ENCODE measurements around the gene MXI1. TPM values are rescaled to one million over a fixed set of nuclear protein-coding genes. Genes with fewer than 3 reads are reported as not detected.

The MXI1 gene
- total and polyA plus RNA-seq, 2 donors (not counting 1 experiment from before 2014, with no cell fraction given): 12.0 to 32.4 TPM

DNA sequence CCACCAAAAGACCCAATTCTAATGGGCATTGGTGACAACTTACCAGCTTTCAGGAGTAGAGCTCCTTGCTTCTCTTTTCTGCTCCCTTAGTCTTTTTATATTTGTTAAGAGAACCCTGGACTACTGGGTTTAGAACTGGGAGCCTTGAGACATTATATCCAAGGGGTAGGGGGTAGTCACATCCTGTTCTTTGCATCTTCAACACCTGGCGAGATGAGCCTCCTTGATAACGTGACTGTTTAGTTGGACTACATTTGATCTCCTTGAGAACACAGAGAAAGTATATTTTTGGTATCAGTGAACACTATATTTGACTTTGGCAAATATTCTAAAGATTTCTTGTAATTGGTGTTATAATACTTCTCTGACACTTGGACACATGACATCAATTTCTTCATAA, 106.3 kb downstream of the MXI1 start:
- TF ChIP-seq EZH2 (IDR thresholded peaks at IDR 0.05; ENCODE audit: borderline replicate concordance, insufficient read depth, low read depth, low read length, poor library complexity, severe bottlenecking): no peak
- TF ChIP-seq, protein P1, sequence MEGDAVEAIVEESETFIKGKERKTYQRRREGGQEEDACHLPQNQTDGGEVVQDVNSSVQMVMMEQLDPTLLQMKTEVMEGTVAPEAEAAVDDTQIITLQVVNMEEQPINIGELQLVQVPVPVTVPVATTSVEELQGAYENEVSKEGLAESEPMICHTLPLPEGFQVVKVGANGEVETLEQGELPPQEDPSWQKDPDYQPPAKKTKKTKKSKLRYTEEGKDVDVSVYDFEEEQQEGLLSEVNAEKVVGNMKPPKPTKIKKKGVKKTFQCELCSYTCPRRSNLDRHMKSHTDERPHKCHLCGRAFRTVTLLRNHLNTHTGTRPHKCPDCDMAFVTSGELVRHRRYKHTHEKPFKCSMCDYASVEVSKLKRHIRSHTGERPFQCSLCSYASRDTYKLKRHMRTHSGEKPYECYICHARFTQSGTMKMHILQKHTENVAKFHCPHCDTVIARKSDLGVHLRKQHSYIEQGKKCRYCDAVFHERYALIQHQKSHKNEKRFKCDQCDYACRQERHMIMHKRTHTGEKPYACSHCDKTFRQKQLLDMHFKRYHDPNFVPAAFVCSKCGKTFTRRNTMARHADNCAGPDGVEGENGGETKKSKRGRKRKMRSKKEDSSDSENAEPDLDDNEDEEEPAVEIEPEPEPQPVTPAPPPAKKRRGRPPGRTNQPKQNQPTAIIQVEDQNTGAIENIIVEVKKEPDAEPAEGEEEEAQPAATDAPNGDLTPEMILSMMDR (IDR thresholded peaks at IDR 0.05): no peak
- Histone ChIP-seq H3K4me1 (ENCODE audit: control insufficient read depth in 2 of 2, insufficient read depth in 2 of 2, low read length in 2 of 2) (peaks cover 3% of the 10 kb centered on the region in 2 donors), H3K36me3 (replicated peaks in 1 of 2; ENCODE audit: control extremely low read depth in 1 of 2, control insufficient read depth in 1 of 2, extremely low read depth in 1 of 2, insufficient read depth in 2 of 2, low read length in 1 of 2) (no peaks in the 10 kb centered on the region), H3K79me2 (ENCODE audit: control insufficient read depth, insufficient read depth, low read length) (no peaks in the 10 kb centered on the region), H2AFZ (ENCODE audit: insufficient read depth, low read depth, low read length, poor library complexity, severe bottlenecking) (no peak overlapping the region), H3K4me3 (ENCODE audit: control extremely low read depth in 1 of 5, extremely low read depth in 1 of 5, insufficient read depth in 1 of 5, low read depth in 2 of 5, low read length in 4 of 5) (no peak overlapping the region), H3K9me3 (ENCODE audit: control extremely low read depth in 1 of 3, control insufficient read depth in 2 of 3, insufficient read depth in 1 of 3, low read length in 2 of 3) (no peaks in the 10 kb centered on the region), H3K9ac (ENCODE audit: low read length) (no peak overlapping the region), H3K27ac (ENCODE audit: low read length in 2 of 2) (no peak overlapping the region), H3K27me3 (replicated peaks in 1 of 4; ENCODE audit: control extremely low read depth in 1 of 4, control insufficient read depth in 3 of 4, insufficient read depth in 4 of 4, low read length in 3 of 4) (no peaks in the 10 kb centered on the region), H4K20me1 (ENCODE audit: control insufficient read depth, insufficient read depth, low read length, poor library complexity, severe bottlenecking) (no peaks in the 10 kb centered on the region), H3K4me2 (replicated peaks; ENCODE audit: low read depth, low read length, poor library complexity, severe bottlenecking) (no peak overlapping the region)
- peaks cover 10% of the 10 kb centered on the region for H3K4me1 Mint-ChIP-seq
- ATAC-seq (ENCODE audit: low read depth) (no peak), DNase-seq (no peak)
- intact Hi-C loops (cut with micrococcal nuclease): no loop called here
- H3K4me3 Mint-ChIP-seq: no peak overlapping the region
- no peak overlapping the region for H3K27ac Mint-ChIP-seq
- H3K9me3 Mint-ChIP-seq (ENCODE audit: insufficient read depth): no peaks in the 10 kb centered on the region
- H3K27me3 Mint-ChIP-seq: peaks cover 7% of the 10 kb centered on the region
- no CpG with 5 or more reads among the region's 2 CpGs for WGBS (ENCODE audit: insufficient coverage)
- CTCF ChIA-PET: interaction anchor here (1.0 to 3.7 kb wide), 12 partner anchors 11 to 297 kb away, joined by 3 to 43 read pairs (median 4); no protein-coding TSS in a partner anchor
- POLR2A ChIA-PET: no interaction called here

DNA sequence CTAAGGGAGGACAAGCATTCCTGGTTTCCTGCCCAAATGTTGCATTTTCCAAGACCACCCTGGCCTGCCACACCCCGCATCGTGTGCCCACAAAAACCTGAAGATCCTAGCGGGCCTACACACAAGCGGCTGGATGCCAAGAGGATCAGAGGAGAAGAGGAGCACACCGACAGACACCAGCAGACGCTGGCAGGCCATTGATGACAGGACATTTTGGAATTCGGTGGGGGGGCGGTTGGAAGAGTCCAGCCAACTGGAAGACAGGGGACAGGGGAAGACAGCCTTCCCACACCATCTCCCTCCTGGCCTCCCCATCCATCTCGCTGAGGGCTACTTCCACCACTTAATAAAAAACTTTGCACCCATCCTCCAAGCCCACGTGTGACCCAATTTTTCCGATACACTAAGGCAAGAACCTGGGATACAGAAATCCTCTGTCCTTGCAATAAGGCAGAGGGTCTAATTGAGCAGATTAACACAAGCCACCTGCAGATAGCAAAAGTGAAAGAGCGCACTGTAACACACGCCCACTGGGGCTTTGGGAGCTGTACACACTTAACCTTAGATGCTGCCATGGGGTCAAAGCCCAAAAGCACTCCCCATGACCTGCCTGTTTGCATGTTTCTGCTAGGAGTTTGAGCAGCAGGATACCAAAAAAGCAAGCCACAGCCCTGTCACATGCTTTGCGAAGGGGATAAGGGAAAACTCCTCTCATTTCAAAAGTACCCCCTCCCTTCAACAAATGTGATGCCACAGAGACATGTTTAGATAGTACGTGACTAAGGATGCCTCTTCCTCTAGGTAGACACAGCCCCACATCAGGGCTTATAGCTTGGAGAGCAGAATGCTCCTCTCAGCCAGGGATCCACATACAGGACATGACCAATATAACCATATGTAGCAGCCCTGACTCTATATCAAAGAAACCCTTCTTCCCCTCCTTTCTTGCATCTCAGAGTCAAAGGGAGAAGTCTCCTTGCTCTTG, 110.8 kb downstream of the MXI1 start:
- Mint-ChIP-seq H3K4me3 (no peak overlapping the region), H3K4me1 (peaks cover 3% of the 10 kb centered on the region), H3K27ac (peak overlapping the region; percentile 8), H3K27me3 (peaks cover 10% of the 10 kb centered on the region), H3K9me3 (ENCODE audit: insufficient read depth) (peaks cover 5% of the 10 kb centered on the region)
- 93% methylated on average over 10 of the region's 15 CpGs for WGBS (ENCODE audit: insufficient coverage)
- no peak overlapping the region for H3K9ac ChIP-seq (ENCODE audit: low read length)
- H3K4me3 ChIP-seq (ENCODE audit: control extremely low read depth in 1 of 5, extremely low read depth in 1 of 5, insufficient read depth in 1 of 5, low read depth in 2 of 5, low read length in 4 of 5): no peak overlapping the region
- intact Hi-C loops (cut with micrococcal nuclease): no loop called here
- DNase-seq (no peak), ATAC-seq (ENCODE audit: low read depth) (peak; percentile 17)
- no peaks in the 10 kb centered on the region for H4K20me1 ChIP-seq (ENCODE audit: control insufficient read depth, insufficient read depth, low read length, poor library complexity, severe bottlenecking)
- peaks cover 0 to 7% (median 1%) of the 10 kb centered on the region in 3 donors for H3K9me3 ChIP-seq (ENCODE audit: control extremely low read depth in 1 of 3, control insufficient read depth in 2 of 3, insufficient read depth in 1 of 3, low read length in 2 of 3)
- ChIA-PET POLR2A (no interaction called here), CTCF (interaction anchor here (1.0 to 1.4 kb wide), 2 partner anchors 229 to 249 kb away, joined by 3 to 5 read pairs; partner anchors contain the start of gene SMC3)
- H3K4me1 ChIP-seq (ENCODE audit: control insufficient read depth in 2 of 2, insufficient read depth in 2 of 2, low read length in 2 of 2): no peaks in the 10 kb centered on the region
- H2AFZ ChIP-seq (ENCODE audit: insufficient read depth, low read depth, low read length, poor library complexity, severe bottlenecking): no peak overlapping the region
- H3K27ac ChIP-seq (ENCODE audit: low read length in 2 of 2): no peak overlapping the region
- H3K4me2 ChIP-seq (replicated peaks; ENCODE audit: low read depth, low read length, poor library complexity, severe bottlenecking): no peak overlapping the region
- no peaks in the 10 kb centered on the region for H3K27me3 ChIP-seq (replicated peaks in 1 of 4; ENCODE audit: control extremely low read depth in 1 of 4, control insufficient read depth in 3 of 4, insufficient read depth in 4 of 4, low read length in 3 of 4)
- no peak for TF ChIP-seq EZH2 (IDR thresholded peaks at IDR 0.05; ENCODE audit: borderline replicate concordance, insufficient read depth, low read depth, low read length, poor library complexity, severe bottlenecking)
- TF ChIP-seq, protein P1 (IDR thresholded peaks at IDR 0.05): no peak
- no peaks in the 10 kb centered on the region for H3K79me2 ChIP-seq (ENCODE audit: control insufficient read depth, insufficient read depth, low read length)
- H3K36me3 ChIP-seq (replicated peaks in 1 of 2; ENCODE audit: control extremely low read depth in 1 of 2, control insufficient read depth in 1 of 2, extremely low read depth in 1 of 2, insufficient read depth in 2 of 2, low read length in 1 of 2): no peaks in the 10 kb centered on the region
